ENCODE data around the gene RNASE12.
A peak's percentile ranks its signal among the peaks of the same experiment; 100 is the strongest.
"Not testable (repeated sequence)": the region's sequence is repeated elsewhere in the genome, so short reads cannot be mapped to it uniquely, and the experiment has no call there.

The RNASE12 gene

DNA sequence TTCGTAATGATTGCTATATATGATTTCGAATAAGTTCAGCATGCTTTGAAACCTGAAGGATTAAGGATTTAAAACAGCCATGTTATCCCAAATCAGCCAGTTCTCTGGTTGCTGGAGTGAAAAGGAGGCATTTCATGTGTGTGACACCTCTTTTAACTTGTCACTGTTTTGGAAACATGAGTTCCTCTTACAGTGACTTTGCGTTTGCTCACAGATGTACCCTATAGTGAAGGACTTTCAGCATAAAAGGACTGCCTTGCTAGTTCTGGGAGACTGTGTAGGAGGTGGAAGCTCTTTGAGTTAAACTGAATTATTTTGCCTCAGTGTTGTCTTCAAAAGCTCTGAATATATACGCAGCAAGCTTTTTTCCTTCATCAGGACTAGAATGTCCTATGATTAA, 10.9 kb downstream of the RNASE12 start:
- no peak overlapping the region for H3K4me3 ChIP-seq (ENCODE audit: low read length)
- no peak overlapping the region for H3K56ac ChIP-seq (ENCODE audit: low read length)
- no peak overlapping the region for H3K9ac ChIP-seq (ENCODE audit: low read length)
- no CpG with 5 or more reads among the region's 4 CpGs for WGBS (ENCODE audit: extremely low coverage, insufficient coverage, low lambda C conversion rate)
- no peak overlapping the region for H3K23ac ChIP-seq (ENCODE audit: low read length)
- H3K4me1 ChIP-seq (ENCODE audit: control insufficient read depth, low read depth, low read length) = peaks cover 5% of the 10 kb centered on the region
- H3K4ac ChIP-seq (ENCODE audit: low read depth, low read length) = no peak overlapping the region
- H3K79me1 ChIP-seq (ENCODE audit: low read length) = no peaks in the 10 kb centered on the region
- no peaks in the 10 kb centered on the region for H3K79me2 ChIP-seq (ENCODE audit: control insufficient read depth, insufficient read depth, low read length)
- no peak overlapping the region for H3K27ac ChIP-seq (ENCODE audit: low read depth, low read length)
- no peak overlapping the region for H4K5ac ChIP-seq (ENCODE audit: low read length)
- no peak overlapping the region for H2BK5ac ChIP-seq (ENCODE audit: low read length)
- no peaks in the 10 kb centered on the region for H3K27me3 ChIP-seq (ENCODE audit: insufficient read depth, low read length, poor library complexity)
- peak overlapping the region; percentile 64 for H2BK15ac ChIP-seq (replicated peaks; ENCODE audit: low read depth)
- no peak overlapping the region for H2AK5ac ChIP-seq (ENCODE audit: low read length)
- no peaks in the 10 kb centered on the region for H3K36me3 ChIP-seq (ENCODE audit: control insufficient read depth, insufficient read depth, low read length)
- DNase-seq = no peak
- H3K18ac ChIP-seq (ENCODE audit: low read length) = no peak overlapping the region
- H2BK120ac ChIP-seq (ENCODE audit: low read depth, low read length) = no peak overlapping the region
- H4K8ac ChIP-seq (ENCODE audit: low read depth, low read length) = no peak overlapping the region
- no peak overlapping the region for H3K4me2 ChIP-seq (ENCODE audit: low read length)

GRCh38 chr14:20578784-20579502, 12.2 kb downstream of the RNASE12 start:
- DNase-seq = no peak
- Histone ChIP-seq H3K79me1 (ENCODE audit: low read length) (no peaks in the 10 kb centered on the region), H3K4ac (ENCODE audit: low read depth, low read length) (no peak overlapping the region), H3K79me2 (ENCODE audit: control insufficient read depth, insufficient read depth, low read length) (no peaks in the 10 kb centered on the region), H3K9ac (ENCODE audit: low read length) (no peak overlapping the region), H3K56ac (ENCODE audit: low read length) (peak overlapping the region; percentile 3), H3K4me1 (ENCODE audit: control insufficient read depth, low read depth, low read length) (peaks cover 4% of the 10 kb centered on the region), H3K4me2 (ENCODE audit: low read length) (no peak overlapping the region), H4K8ac (ENCODE audit: low read depth, low read length) (no peak overlapping the region), H4K5ac (ENCODE audit: low read length) (no peak overlapping the region), H3K27me3 (ENCODE audit: insufficient read depth, low read length, poor library complexity) (no peaks in the 10 kb centered on the region), H2BK15ac (replicated peaks; ENCODE audit: low read depth) (no peak overlapping the region), H2BK120ac (ENCODE audit: low read depth, low read length) (no peak overlapping the region), H3K23ac (ENCODE audit: low read length) (no peak overlapping the region), H3K4me3 (ENCODE audit: low read length) (no peak overlapping the region), H2AK5ac (ENCODE audit: low read length) (no peak overlapping the region), H3K36me3 (ENCODE audit: control insufficient read depth, insufficient read depth, low read length) (no peaks in the 10 kb centered on the region), H3K18ac (ENCODE audit: low read length) (peak overlapping the region; percentile 39), H3K27ac (ENCODE audit: low read depth, low read length) (no peak overlapping the region), H2BK5ac (ENCODE audit: low read length) (no peak overlapping the region)
- no CpG with 5 or more reads among the region's 14 CpGs for WGBS (ENCODE audit: extremely low coverage, insufficient coverage, low lambda C conversion rate)

GRCh38 chr14:20578325-20578724, 12.9 kb downstream of the RNASE12 start:
- no peak overlapping the region for H3K4ac ChIP-seq (ENCODE audit: low read depth, low read length)
- H4K5ac ChIP-seq (ENCODE audit: low read length) = no peak overlapping the region
- H3K27ac ChIP-seq (ENCODE audit: low read depth, low read length) = no peak overlapping the region
- H3K4me3 ChIP-seq (ENCODE audit: low read length) = no peak overlapping the region
- no peaks in the 10 kb centered on the region for H3K79me1 ChIP-seq (ENCODE audit: low read length)
- H3K9ac ChIP-seq (ENCODE audit: low read length) = no peak overlapping the region
- DNase-seq = peak; percentile 67
- H3K79me2 ChIP-seq (ENCODE audit: control insufficient read depth, insufficient read depth, low read length) = no peaks in the 10 kb centered on the region
- no peak overlapping the region for H2AK5ac ChIP-seq (ENCODE audit: low read length)
- H2BK15ac ChIP-seq (replicated peaks; ENCODE audit: low read depth) = no peak overlapping the region
- no peaks in the 10 kb centered on the region for H3K36me3 ChIP-seq (ENCODE audit: control insufficient read depth, insufficient read depth, low read length)
- no peak overlapping the region for H3K18ac ChIP-seq (ENCODE audit: low read length)
- no peak overlapping the region for H3K4me2 ChIP-seq (ENCODE audit: low read length)
- peaks cover 3% of the 10 kb centered on the region for H3K4me1 ChIP-seq (ENCODE audit: control insufficient read depth, low read depth, low read length)
- WGBS (ENCODE audit: extremely low coverage, insufficient coverage, low lambda C conversion rate) = no CpG with 5 or more reads among the region's 3 CpGs
- no peaks in the 10 kb centered on the region for H3K27me3 ChIP-seq (ENCODE audit: insufficient read depth, low read length, poor library complexity)
- H2BK120ac ChIP-seq (ENCODE audit: low read depth, low read length) = no peak overlapping the region
- no peak overlapping the region for H3K56ac ChIP-seq (ENCODE audit: low read length)
- no peak overlapping the region for H3K23ac ChIP-seq (ENCODE audit: low read length)
- H2BK5ac ChIP-seq (ENCODE audit: low read length) = no peak overlapping the region
- H4K8ac ChIP-seq (ENCODE audit: low read depth, low read length) = no peak overlapping the region

- H3K4me2 ChIP-seq (ENCODE audit: low read length); H3K36me3 ChIP-seq (ENCODE audit: control insufficient read depth, insufficient read depth, low read length); H3K27ac ChIP-seq (ENCODE audit: low read depth, low read length); H3K27me3 ChIP-seq (ENCODE audit: insufficient read depth, low read length, poor library complexity); H4K8ac ChIP-seq (ENCODE audit: low read depth, low read length); H3K4ac ChIP-seq (ENCODE audit: low read depth, low read length); H3K4me1 ChIP-seq (ENCODE audit: control insufficient read depth, low read depth, low read length); H4K5ac ChIP-seq (ENCODE audit: low read length); H3K56ac ChIP-seq (ENCODE audit: low read length); H3K79me1 ChIP-seq (ENCODE audit: low read length); H3K9ac ChIP-seq (ENCODE audit: low read length); H2BK15ac ChIP-seq (replicated peaks; ENCODE audit: low read depth); H2BK5ac ChIP-seq (ENCODE audit: low read length); H3K23ac ChIP-seq (ENCODE audit: low read length); H2AK5ac ChIP-seq (ENCODE audit: low read length); H3K4me3 ChIP-seq (ENCODE audit: low read length); H3K18ac ChIP-seq (ENCODE audit: low read length); H3K79me2 ChIP-seq (ENCODE audit: control insufficient read depth, insufficient read depth, low read length); H2BK120ac ChIP-seq (ENCODE audit: low read depth, low read length): not testable (repeated sequence)
- DNase-seq = peak; percentile 89
- WGBS (ENCODE audit: extremely low coverage, insufficient coverage, low lambda C conversion rate) = no CpG with 5 or more reads among the region's 4 CpGs
Measured at GRCh38 chr14:20572382-20572990, 18.7 kb downstream of the RNASE12 start.

DNA sequence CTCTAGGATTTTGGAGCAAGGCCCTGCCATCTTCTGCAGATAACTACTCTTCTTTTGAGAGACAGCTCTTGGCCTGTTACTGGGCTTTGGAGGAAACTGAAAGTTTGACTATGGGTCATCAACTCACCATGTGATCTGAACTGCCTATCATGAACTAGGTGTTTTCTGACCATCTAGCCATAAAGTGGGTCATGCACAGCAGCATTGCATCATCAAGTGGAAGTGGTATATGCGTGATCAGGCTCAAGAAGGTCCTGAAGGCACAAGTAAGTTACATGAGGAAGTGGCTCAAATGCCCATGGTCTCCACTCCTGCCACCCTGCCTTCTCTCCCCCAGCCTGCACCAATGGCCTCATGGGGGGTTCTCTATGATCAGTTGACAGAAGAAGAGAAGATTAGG, 20.5 kb downstream of the RNASE12 start:
- H3K4me2 ChIP-seq (ENCODE audit: low read length); H2BK120ac ChIP-seq (ENCODE audit: low read depth, low read length); DNase-seq; H2AK5ac ChIP-seq (ENCODE audit: low read length); H3K56ac ChIP-seq (ENCODE audit: low read length); H3K9ac ChIP-seq (ENCODE audit: low read length); H3K4me3 ChIP-seq (ENCODE audit: low read length); H3K79me1 ChIP-seq (ENCODE audit: low read length); H3K23ac ChIP-seq (ENCODE audit: low read length); H3K27me3 ChIP-seq (ENCODE audit: insufficient read depth, low read length, poor library complexity); H3K18ac ChIP-seq (ENCODE audit: low read length); H3K4ac ChIP-seq (ENCODE audit: low read depth, low read length); H4K5ac ChIP-seq (ENCODE audit: low read length); H3K36me3 ChIP-seq (ENCODE audit: control insufficient read depth, insufficient read depth, low read length); H3K79me2 ChIP-seq (ENCODE audit: control insufficient read depth, insufficient read depth, low read length); H3K4me1 ChIP-seq (ENCODE audit: control insufficient read depth, low read depth, low read length); H2BK15ac ChIP-seq (replicated peaks; ENCODE audit: low read depth); H2BK5ac ChIP-seq (ENCODE audit: low read length); H4K8ac ChIP-seq (ENCODE audit: low read depth, low read length); H3K27ac ChIP-seq (ENCODE audit: low read depth, low read length): not testable (repeated sequence)
- WGBS (ENCODE audit: extremely low coverage, insufficient coverage, low lambda C conversion rate) = no CpG with 5 or more reads among the region's 1 CpG

DNA sequence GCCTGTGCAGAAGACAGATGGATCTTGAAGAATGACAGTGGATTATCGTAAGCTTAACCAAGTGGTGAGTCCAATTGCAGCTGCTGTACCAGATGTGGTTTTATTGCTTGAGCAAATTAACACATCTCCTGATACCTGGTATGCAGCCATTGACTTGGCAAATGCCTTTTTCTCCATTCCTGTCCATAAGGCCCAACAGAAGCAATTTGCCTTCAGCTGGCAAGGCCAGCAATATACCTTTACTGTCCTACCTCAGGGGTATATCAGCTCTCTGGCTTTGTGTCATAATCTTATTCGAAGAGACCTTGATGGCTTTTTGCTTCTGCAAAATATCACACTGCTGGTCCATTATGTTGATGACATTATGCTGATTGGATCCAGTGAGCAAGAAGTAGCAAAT, 21.3 kb downstream of the RNASE12 start:
- not testable (repeated sequence) for H3K36me3 ChIP-seq (ENCODE audit: control insufficient read depth, insufficient read depth, low read length); H2BK15ac ChIP-seq (replicated peaks; ENCODE audit: low read depth); H3K56ac ChIP-seq (ENCODE audit: low read length); H3K27ac ChIP-seq (ENCODE audit: low read depth, low read length); H2AK5ac ChIP-seq (ENCODE audit: low read length); H2BK120ac ChIP-seq (ENCODE audit: low read depth, low read length); H3K18ac ChIP-seq (ENCODE audit: low read length); H3K23ac ChIP-seq (ENCODE audit: low read length); H3K79me2 ChIP-seq (ENCODE audit: control insufficient read depth, insufficient read depth, low read length); H4K5ac ChIP-seq (ENCODE audit: low read length); H3K9ac ChIP-seq (ENCODE audit: low read length); H3K4me2 ChIP-seq (ENCODE audit: low read length); H2BK5ac ChIP-seq (ENCODE audit: low read length); DNase-seq; H3K4me3 ChIP-seq (ENCODE audit: low read length); H3K79me1 ChIP-seq (ENCODE audit: low read length); H3K4me1 ChIP-seq (ENCODE audit: control insufficient read depth, low read depth, low read length); H3K27me3 ChIP-seq (ENCODE audit: insufficient read depth, low read length, poor library complexity); H4K8ac ChIP-seq (ENCODE audit: low read depth, low read length); H3K4ac ChIP-seq (ENCODE audit: low read depth, low read length)
- no CpG with 5 or more reads among the region's 2 CpGs for whole genome bisulfite sequencing (ENCODE audit: extremely low coverage, insufficient coverage, low lambda C conversion rate)
